Peyer's patch (tissue), 4 donors: ENCODE results near the gene TFAP2C.

Source experiments
- POLR2A ChIP-seq, 2 donors: fragments of 450-650 bp; IDR thresholded peaks; one replicate each; pipeline ENCODE4 v1.5.1; 2017; ENCODE audit warnings: antibody characterized with exemption in 2 of 2, mild to moderate bottlenecking in 2 of 2, moderate library complexity in 2 of 2
- TF ChIP-seq, protein P1 (sequence below), 6 experiments: fragments of 450-650 bp in 4 of 6; fragments of 200-600 bp in 2 of 6; sonication (generic) in 1 of 6; IDR thresholded peaks; one replicate each; pipeline ENCODE4 v1.5.1; 2017 to 2019; ENCODE audit warnings: antibody characterized with exemption in 6 of 6, mild to moderate bottlenecking in 3 of 6, moderate library complexity in 1 of 6

DNA sequence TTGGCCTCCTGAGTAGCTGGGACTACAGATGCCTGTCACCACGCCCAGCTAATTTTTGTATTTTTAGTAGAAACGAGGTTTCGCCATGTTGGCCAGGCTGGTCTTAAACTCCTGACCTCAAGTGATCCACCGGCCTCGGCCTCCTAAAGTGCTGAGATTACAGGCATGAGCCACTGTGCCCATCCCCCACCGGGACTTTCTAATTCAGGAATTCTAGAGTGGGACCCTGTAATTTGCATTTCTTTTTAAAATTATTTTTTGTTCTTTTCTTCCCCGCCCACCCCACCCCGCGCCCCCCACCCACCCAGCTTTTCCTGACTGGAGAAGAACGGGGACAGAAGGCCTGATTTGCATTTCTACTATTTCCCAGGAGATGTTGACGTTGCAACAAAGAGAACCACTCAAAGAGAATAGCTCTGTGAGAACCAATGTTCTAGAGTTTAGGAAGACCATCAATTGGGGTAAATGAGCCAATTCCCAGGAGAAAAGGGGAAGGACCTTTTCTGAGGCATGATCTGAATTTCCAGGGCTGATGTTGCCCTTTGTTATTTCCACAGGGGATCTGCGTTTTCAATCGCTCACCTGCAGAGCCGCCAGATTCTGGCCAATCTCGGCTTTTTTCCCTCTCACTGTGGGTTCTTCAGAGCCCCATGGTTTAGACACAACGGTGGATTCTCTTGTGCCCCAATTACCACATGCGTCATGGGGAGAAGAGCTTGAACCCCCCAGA lies 33.2 kb upstream of the TFAP2C start:
- TF ChIP-seq POLR2A (IDR thresholded peaks at IDR 0.05): no peak
- TF ChIP-seq, protein P1, sequence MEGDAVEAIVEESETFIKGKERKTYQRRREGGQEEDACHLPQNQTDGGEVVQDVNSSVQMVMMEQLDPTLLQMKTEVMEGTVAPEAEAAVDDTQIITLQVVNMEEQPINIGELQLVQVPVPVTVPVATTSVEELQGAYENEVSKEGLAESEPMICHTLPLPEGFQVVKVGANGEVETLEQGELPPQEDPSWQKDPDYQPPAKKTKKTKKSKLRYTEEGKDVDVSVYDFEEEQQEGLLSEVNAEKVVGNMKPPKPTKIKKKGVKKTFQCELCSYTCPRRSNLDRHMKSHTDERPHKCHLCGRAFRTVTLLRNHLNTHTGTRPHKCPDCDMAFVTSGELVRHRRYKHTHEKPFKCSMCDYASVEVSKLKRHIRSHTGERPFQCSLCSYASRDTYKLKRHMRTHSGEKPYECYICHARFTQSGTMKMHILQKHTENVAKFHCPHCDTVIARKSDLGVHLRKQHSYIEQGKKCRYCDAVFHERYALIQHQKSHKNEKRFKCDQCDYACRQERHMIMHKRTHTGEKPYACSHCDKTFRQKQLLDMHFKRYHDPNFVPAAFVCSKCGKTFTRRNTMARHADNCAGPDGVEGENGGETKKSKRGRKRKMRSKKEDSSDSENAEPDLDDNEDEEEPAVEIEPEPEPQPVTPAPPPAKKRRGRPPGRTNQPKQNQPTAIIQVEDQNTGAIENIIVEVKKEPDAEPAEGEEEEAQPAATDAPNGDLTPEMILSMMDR (IDR thresholded peaks at IDR 0.05): no peak
